HTERT RPE-1 (cell line): ENCODE data around the gene GPR37.

Source experiments
- in situ Hi-C: fragments of 300-500 bp; cut with MboI; formaldehyde crosslinking; loops from 4 replicates; pipeline ENCODE4 v1.14.3; 2020; ENCODE audit warnings: low sequenced_read_pairs

Gene GPR37

GRCh38 chr7:124728610-124729009 is 37.0 kb downstream of the GPR37 start:
- in situ Hi-C loops = no loop called here

- in situ Hi-C loops = no loop called here
Measured at GRCh38 chr7:124724507-124725192, 40.9 kb downstream of the GPR37 start.

- in situ Hi-C loops = no loop called here
Measured at GRCh38 chr7:124724079-124724478, 41.5 kb downstream of the GPR37 start.

- in situ Hi-C loops = no loop called here
Measured at GRCh38 chr7:124723012-124723411, 42.6 kb downstream of the GPR37 start.

- in situ Hi-C loops = no loop called here
Measured at GRCh38 chr7:124722292-124722691, 43.3 kb downstream of the GPR37 start.

GRCh38 chr7:124720195-124720594 is 45.4 kb downstream of the GPR37 start:
- in situ Hi-C loops = no loop called here

GRCh38 chr7:124718032-124718766 is 47.4 kb downstream of the GPR37 start:
- in situ Hi-C loops = no loop called here

- in situ Hi-C loops = no loop called here
Measured at GRCh38 chr7:124716894-124717293, 48.7 kb downstream of the GPR37 start.

GRCh38 chr7:124713086-124713485 is 52.5 kb downstream of the GPR37 start:
- in situ Hi-C loops = no loop called here

GRCh38 chr7:124712017-124712416 is 53.6 kb downstream of the GPR37 start:
- in situ Hi-C loops = no loop called here

- in situ Hi-C loops = no loop called here
Measured at GRCh38 chr7:124702385-124702784, 63.2 kb downstream of the GPR37 start.

- in situ Hi-C loops = no loop called here
Measured at GRCh38 chr7:124701955-124702354, 63.6 kb downstream of the GPR37 start.

GRCh38 chr7:124700655-124701054 is 64.9 kb downstream of the GPR37 start:
- in situ Hi-C loops = no loop called here

- in situ Hi-C loops = no loop called here
Measured at GRCh38 chr7:124698964-124699363, 66.6 kb downstream of the GPR37 start.

- in situ Hi-C loops = no loop called here
Measured at GRCh38 chr7:124697746-124698145, 67.8 kb downstream of the GPR37 start.
